ENCODE measurements around the gene PYGB.

PYGB gene

DNA sequence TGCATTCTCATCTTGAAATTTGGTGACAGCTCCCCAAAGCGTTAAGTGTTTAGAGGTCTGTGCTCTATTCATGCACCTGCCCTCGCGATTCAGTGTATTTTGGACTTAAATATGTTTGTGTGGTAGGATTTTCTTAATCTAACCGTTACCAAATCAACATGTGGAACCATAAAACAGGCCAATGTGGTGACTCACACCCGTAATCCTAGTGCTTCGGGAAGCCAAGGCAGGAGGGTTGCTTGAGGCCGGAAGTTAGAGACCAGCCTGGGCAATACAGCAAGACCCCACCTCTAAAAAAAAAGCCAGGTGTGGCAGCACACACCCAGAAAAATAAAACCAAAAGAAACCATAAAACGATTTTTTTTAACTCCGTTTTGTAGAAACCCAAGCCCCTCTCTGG lies 31.5 kb downstream of the PYGB start:
- H3K36me3 ChIP-seq (ENCODE audit: control insufficient read depth in 4 of 4, insufficient read depth in 4 of 4, low read length in 3 of 4) = peaks cover 13 to 92% (median 63%) of the 10 kb centered on the region in 4 experiments
- no peaks in the 10 kb centered on the region for H3K4me1 ChIP-seq (ENCODE audit: control extremely low read depth in 1 of 4, control insufficient read depth in 4 of 4, insufficient read depth in 4 of 4, low read length in 3 of 4)
- 100% methylated on average over 5 of the region's 9 CpGs for WGBS (ENCODE audit: insufficient coverage)
- DNase-seq = no peak
- no peak overlapping the region for H3K27ac ChIP-seq (ENCODE audit: insufficient read depth in 1 of 2, low read depth in 1 of 2, low read length in 2 of 2, poor library complexity in 1 of 2, severe bottlenecking in 2 of 2)
- no peak overlapping the region for H3K4me3 ChIP-seq (ENCODE audit: control insufficient read depth in 1 of 7, extremely low read depth in 1 of 7, insufficient read depth in 4 of 7, low read depth in 2 of 7, low read length in 6 of 7)
- H3K9me3 ChIP-seq (ENCODE audit: control extremely low read depth in 1 of 5, control insufficient read depth in 4 of 5, insufficient read depth in 2 of 5, low read depth in 1 of 5, low read length in 4 of 5) = no peaks in the 10 kb centered on the region
- ChIA-PET CTCF (no interaction called here), POLR2A (no interaction called here)
- H3K27me3 ChIP-seq (replicated peaks in 2 of 5; ENCODE audit: control insufficient read depth in 4 of 5, insufficient read depth in 5 of 5, low read length in 4 of 5) = no peaks in the 10 kb centered on the region

- CTCF ChIA-PET = interaction anchor here (0.7 to 2.6 kb wide), 2 partner anchors 15 to 26 kb away, joined by 3 to 10 read pairs; no protein-coding TSS in a partner anchor
- no peaks in the 10 kb centered on the region for H3K9me3 ChIP-seq (ENCODE audit: control extremely low read depth in 1 of 5, control insufficient read depth in 4 of 5, insufficient read depth in 2 of 5, low read depth in 1 of 5, low read length in 4 of 5)
- no peaks in the 10 kb centered on the region for H3K27me3 ChIP-seq (replicated peaks in 2 of 5; ENCODE audit: control insufficient read depth in 4 of 5, insufficient read depth in 5 of 5, low read length in 4 of 5)
- POLR2A ChIA-PET = no interaction called here
- H3K4me3 ChIP-seq (ENCODE audit: control insufficient read depth in 1 of 7, extremely low read depth in 1 of 7, insufficient read depth in 4 of 7, low read depth in 2 of 7, low read length in 6 of 7) = no peak overlapping the region
- H3K36me3 ChIP-seq (ENCODE audit: control insufficient read depth in 4 of 4, insufficient read depth in 4 of 4, low read length in 3 of 4) = peaks cover 13 to 91% (median 64%) of the 10 kb centered on the region in 4 experiments
- no peaks in the 10 kb centered on the region for H3K4me1 ChIP-seq (ENCODE audit: control extremely low read depth in 1 of 4, control insufficient read depth in 4 of 4, insufficient read depth in 4 of 4, low read length in 3 of 4)
- H3K27ac ChIP-seq (ENCODE audit: insufficient read depth in 1 of 2, low read depth in 1 of 2, low read length in 2 of 2, poor library complexity in 1 of 2, severe bottlenecking in 2 of 2) = no peak overlapping the region
- 97% methylated on average over 14 of the region's 15 CpGs for WGBS (ENCODE audit: insufficient coverage)
- DNase-seq = no peak
Measured at GRCh38 chr20:25280051-25280573, 32.2 kb downstream of the PYGB start.

DNA sequence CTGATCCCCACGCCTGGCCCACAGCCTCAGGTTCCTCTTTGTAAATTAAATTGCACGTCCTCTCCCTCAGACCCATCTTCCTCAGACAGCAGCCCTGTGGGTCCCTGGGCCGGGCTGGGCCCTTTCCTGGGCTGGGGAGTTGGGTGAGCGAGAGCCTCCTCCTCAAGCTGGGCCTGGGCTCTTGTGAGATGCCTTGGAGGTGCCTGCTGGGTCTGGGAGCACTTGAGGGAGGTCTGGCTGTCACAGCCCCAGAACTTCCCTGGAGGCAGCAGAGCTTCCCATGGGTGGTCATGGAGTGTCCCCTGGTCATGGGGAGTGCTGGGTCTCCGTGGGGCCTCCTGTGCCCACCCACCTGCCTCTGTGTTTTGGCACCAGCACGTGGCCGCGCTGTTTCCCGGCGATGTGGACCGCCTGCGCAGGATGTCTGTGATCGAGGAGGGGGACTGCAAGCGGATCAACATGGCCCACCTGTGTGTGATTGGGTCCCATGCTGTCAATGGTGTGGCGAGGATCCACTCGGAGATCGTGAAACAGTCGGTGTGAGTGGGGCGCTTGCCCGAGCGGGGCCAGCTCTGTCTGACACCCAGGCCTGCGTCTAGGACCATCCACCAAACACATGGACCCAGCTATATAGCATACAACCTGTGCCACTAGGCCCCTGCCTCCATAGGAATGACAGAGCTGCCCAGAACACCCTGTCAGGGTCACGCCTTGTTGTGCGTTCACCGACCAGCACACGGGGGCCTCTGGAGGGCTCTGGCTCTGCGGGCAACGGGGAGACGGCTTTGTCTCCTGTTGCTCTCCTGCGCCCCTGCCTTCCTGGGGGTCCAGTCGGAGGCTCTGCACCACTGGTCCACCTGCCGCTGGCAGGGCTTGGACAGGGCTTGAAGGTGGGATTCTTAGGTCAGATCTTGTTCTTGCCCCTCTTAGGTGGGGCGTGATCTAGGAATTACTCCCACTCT lies 33.0 kb downstream of the PYGB start:
- H3K36me3 ChIP-seq (ENCODE audit: control insufficient read depth in 4 of 4, insufficient read depth in 4 of 4, low read length in 3 of 4) = peaks cover 13 to 92% (median 68%) of the 10 kb centered on the region in 4 experiments
- no peak overlapping the region for H3K27ac ChIP-seq (ENCODE audit: insufficient read depth in 1 of 2, low read depth in 1 of 2, low read length in 2 of 2, poor library complexity in 1 of 2, severe bottlenecking in 2 of 2)
- no peaks in the 10 kb centered on the region for H3K27me3 ChIP-seq (replicated peaks in 2 of 5; ENCODE audit: control insufficient read depth in 4 of 5, insufficient read depth in 5 of 5, low read length in 4 of 5)
- WGBS (ENCODE audit: insufficient coverage) = 98% methylated on average over 27 of the region's 33 CpGs
- ChIA-PET CTCF (interaction anchor here (0.7 to 2.6 kb wide), 2 partner anchors 15 to 26 kb away, joined by 3 to 10 read pairs; no protein-coding TSS in a partner anchor), POLR2A (interaction anchor here (0.6 kb wide), 1 partner anchor 275 kb away, joined by 6 read pairs; no protein-coding TSS in a partner anchor)
- DNase-seq = no peak
- H3K9me3 ChIP-seq (ENCODE audit: control extremely low read depth in 1 of 5, control insufficient read depth in 4 of 5, insufficient read depth in 2 of 5, low read depth in 1 of 5, low read length in 4 of 5) = no peaks in the 10 kb centered on the region
- H3K4me3 ChIP-seq (ENCODE audit: control insufficient read depth in 1 of 7, extremely low read depth in 1 of 7, insufficient read depth in 4 of 7, low read depth in 2 of 7, low read length in 6 of 7) = no peak overlapping the region
- H3K4me1 ChIP-seq (ENCODE audit: control extremely low read depth in 1 of 4, control insufficient read depth in 4 of 4, insufficient read depth in 4 of 4, low read length in 3 of 4) = no peaks in the 10 kb centered on the region

- no peaks in the 10 kb centered on the region for H3K4me1 ChIP-seq (ENCODE audit: control extremely low read depth in 1 of 4, control insufficient read depth in 4 of 4, insufficient read depth in 4 of 4, low read length in 3 of 4)
- WGBS (ENCODE audit: insufficient coverage) = 97% methylated on average over 21 of the region's 21 CpGs
- peak in 1 of 3 donors; percentile 38 for DNase-seq
- peaks cover 13 to 91% (median 72%) of the 10 kb centered on the region in 4 experiments for H3K36me3 ChIP-seq (ENCODE audit: control insufficient read depth in 4 of 4, insufficient read depth in 4 of 4, low read length in 3 of 4)
- H3K4me3 ChIP-seq (ENCODE audit: control insufficient read depth in 1 of 7, extremely low read depth in 1 of 7, insufficient read depth in 4 of 7, low read depth in 2 of 7, low read length in 6 of 7) = no peak overlapping the region
- POLR2A ChIA-PET = no interaction called here
- no peaks in the 10 kb centered on the region for H3K27me3 ChIP-seq (replicated peaks in 2 of 5; ENCODE audit: control insufficient read depth in 4 of 5, insufficient read depth in 5 of 5, low read length in 4 of 5)
- CTCF ChIA-PET = interaction anchor here (2.6 kb wide), 1 partner anchor 14 kb away, joined by 10 read pairs; no protein-coding TSS in a partner anchor
- no peak overlapping the region for H3K27ac ChIP-seq (ENCODE audit: insufficient read depth in 1 of 2, low read depth in 1 of 2, low read length in 2 of 2, poor library complexity in 1 of 2, severe bottlenecking in 2 of 2)
- H3K9me3 ChIP-seq (ENCODE audit: control extremely low read depth in 1 of 5, control insufficient read depth in 4 of 5, insufficient read depth in 2 of 5, low read depth in 1 of 5, low read length in 4 of 5) = no peaks in the 10 kb centered on the region
Measured at GRCh38 chr20:25281541-25281991, 33.7 kb downstream of the PYGB start.

DNA sequence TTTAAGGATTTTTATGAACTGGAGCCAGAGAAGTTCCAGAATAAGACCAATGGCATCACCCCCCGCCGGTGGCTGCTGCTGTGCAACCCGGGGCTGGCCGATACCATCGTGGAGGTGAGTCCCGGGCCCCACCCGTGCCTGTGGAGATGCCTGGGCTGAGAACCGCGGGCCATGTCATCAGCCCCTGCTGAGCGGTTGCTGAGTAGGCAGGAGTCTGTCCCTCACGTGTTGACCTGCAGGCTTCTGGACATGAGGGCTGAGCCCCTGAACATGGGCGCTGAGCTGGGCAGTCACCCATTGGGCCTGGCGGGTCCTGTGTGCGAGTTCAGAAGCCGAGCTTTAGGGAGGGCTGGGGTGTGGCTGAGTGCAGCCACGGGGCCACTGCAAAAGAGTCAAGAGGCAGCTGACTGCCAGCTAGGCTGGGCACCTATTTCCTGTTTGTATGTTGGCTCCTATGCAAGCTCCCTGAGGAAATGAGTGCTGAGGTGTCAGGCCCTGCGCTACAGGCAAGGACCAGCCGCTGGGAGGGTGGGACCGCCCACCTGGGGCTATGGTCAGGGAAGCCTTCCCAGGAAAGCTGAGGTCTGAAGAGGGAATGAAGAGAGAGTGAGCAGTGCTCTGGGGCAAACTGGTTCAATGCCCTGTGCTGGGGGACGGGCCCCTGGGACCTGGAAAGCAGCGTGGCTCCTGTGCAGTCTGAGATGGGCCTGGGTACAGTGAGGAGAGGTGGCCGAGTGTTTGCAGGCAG lies 34.3 kb downstream of the PYGB start:
- H3K27ac ChIP-seq (ENCODE audit: insufficient read depth in 1 of 2, low read depth in 1 of 2, low read length in 2 of 2, poor library complexity in 1 of 2, severe bottlenecking in 2 of 2) = no peak overlapping the region
- POLR2A ChIA-PET = no interaction called here
- no peaks in the 10 kb centered on the region for H3K9me3 ChIP-seq (ENCODE audit: control extremely low read depth in 1 of 5, control insufficient read depth in 4 of 5, insufficient read depth in 2 of 5, low read depth in 1 of 5, low read length in 4 of 5)
- H3K4me3 ChIP-seq (ENCODE audit: control insufficient read depth in 1 of 7, extremely low read depth in 1 of 7, insufficient read depth in 4 of 7, low read depth in 2 of 7, low read length in 6 of 7) = no peak overlapping the region
- 95% methylated on average over 19 of the region's 22 CpGs for WGBS (ENCODE audit: insufficient coverage)
- H3K27me3 ChIP-seq (replicated peaks in 2 of 5; ENCODE audit: control insufficient read depth in 4 of 5, insufficient read depth in 5 of 5, low read length in 4 of 5) = no peaks in the 10 kb centered on the region
- CTCF ChIA-PET = interaction anchor here (2.6 kb wide), 1 partner anchor 13 kb away, joined by 10 read pairs; no protein-coding TSS in a partner anchor
- DNase-seq = no peak
- H3K36me3 ChIP-seq (ENCODE audit: control insufficient read depth in 4 of 4, insufficient read depth in 4 of 4, low read length in 3 of 4) = peaks cover 13 to 91% (median 75%) of the 10 kb centered on the region in 4 experiments
- H3K4me1 ChIP-seq (ENCODE audit: control extremely low read depth in 1 of 4, control insufficient read depth in 4 of 4, insufficient read depth in 4 of 4, low read length in 3 of 4) = no peaks in the 10 kb centered on the region

DNA sequence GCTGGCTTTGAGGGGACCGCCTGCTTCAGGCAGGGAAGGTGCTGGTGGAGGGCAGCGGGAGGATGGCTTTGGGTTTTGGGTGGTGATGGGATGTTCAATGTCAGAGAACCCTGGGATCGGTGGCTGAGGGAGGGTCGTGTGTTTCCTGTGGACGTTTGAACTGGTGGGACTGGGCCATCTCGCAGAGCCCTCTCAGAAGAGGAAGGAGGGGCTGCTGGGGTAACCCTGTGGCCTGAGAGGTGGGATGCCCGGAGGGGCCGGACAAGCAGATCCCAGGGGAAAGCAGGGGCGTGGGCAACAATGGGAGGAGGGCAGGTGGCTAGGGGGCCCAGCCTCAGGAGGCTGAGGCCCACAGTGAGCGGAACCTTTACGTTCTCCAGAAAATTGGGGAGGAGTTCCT lies 34.9 kb downstream of the PYGB start:
- no peaks in the 10 kb centered on the region for H3K27me3 ChIP-seq (replicated peaks in 2 of 5; ENCODE audit: control insufficient read depth in 4 of 5, insufficient read depth in 5 of 5, low read length in 4 of 5)
- H3K4me1 ChIP-seq (ENCODE audit: control extremely low read depth in 1 of 4, control insufficient read depth in 4 of 4, insufficient read depth in 4 of 4, low read length in 3 of 4) = no peaks in the 10 kb centered on the region
- ChIA-PET POLR2A (no interaction called here), CTCF (interaction anchor here (2.6 kb wide), 1 partner anchor 13 kb away, joined by 10 read pairs; no protein-coding TSS in a partner anchor)
- no peak for DNase-seq
- H3K4me3 ChIP-seq (ENCODE audit: control insufficient read depth in 1 of 7, extremely low read depth in 1 of 7, insufficient read depth in 4 of 7, low read depth in 2 of 7, low read length in 6 of 7) = no peak overlapping the region
- no peak overlapping the region for H3K27ac ChIP-seq (ENCODE audit: insufficient read depth in 1 of 2, low read depth in 1 of 2, low read length in 2 of 2, poor library complexity in 1 of 2, severe bottlenecking in 2 of 2)
- H3K36me3 ChIP-seq (ENCODE audit: control insufficient read depth in 4 of 4, insufficient read depth in 4 of 4, low read length in 3 of 4) = peaks cover 9 to 92% (median 73%) of the 10 kb centered on the region in 4 experiments
- WGBS (ENCODE audit: insufficient coverage) = 93% methylated on average over 11 of the region's 11 CpGs
- no peaks in the 10 kb centered on the region for H3K9me3 ChIP-seq (ENCODE audit: control extremely low read depth in 1 of 5, control insufficient read depth in 4 of 5, insufficient read depth in 2 of 5, low read depth in 1 of 5, low read length in 4 of 5)
